NCI-H1417 (cell line): ENCODE data around the gene TULP1.
A peak's percentile ranks its signal among the peaks of the same experiment; 100 is the strongest.

ENCODE experiments used
- DNase-seq, 3 experiments: peaks; one replicate each; lab custom pipeline; 2025; lab: John Stamatoyannopoulos, UW

Gene TULP1

GRCh38 chr6:35496841-35497570, 15.7 kb downstream of the TULP1 start, which contains the start of gene TEAD3:
TEAD3 (minus strand) TSS chr6:35497079.
- DNase-seq = no peak

DNA sequence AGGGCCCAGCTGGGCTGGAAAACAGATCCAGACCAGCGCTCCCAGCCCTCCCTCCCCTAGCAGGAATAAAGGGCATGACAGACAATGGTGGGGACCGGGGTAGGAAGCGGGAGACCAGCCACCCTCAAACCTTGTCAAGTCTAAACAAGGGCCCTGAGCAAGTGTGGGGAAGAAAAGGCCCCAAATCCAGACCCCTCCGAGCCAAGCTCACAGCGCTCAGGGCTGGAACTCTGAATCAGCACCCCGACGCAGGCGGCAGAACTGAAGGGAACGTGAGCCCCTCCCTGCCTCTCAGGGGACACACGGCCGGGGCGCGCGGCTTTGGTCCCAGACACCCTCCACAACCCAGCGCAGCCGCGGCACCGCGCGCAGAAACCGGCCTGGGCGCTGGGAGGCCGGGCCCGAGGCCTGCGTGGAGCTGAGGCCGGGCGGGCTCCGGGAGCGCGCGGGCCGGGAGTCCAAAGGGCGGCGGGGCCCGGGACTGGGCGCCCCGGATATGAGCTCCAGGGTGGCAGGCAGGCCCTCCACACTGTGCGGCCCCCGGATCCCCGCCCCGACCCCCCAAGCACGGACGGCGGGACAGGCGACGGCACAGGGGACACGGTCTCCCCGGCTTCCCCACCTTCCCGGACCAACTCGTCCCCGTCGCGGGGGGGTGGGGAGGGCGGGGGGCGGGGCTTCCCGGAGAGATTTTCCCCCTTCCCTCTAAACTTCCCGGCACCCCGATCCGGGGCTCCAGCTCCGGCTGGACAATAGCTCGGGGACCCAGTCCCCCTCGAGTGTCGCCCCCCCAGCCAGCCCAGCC, 16.5 kb downstream of the TULP1 start:
- no peak for DNase-seq

DNA sequence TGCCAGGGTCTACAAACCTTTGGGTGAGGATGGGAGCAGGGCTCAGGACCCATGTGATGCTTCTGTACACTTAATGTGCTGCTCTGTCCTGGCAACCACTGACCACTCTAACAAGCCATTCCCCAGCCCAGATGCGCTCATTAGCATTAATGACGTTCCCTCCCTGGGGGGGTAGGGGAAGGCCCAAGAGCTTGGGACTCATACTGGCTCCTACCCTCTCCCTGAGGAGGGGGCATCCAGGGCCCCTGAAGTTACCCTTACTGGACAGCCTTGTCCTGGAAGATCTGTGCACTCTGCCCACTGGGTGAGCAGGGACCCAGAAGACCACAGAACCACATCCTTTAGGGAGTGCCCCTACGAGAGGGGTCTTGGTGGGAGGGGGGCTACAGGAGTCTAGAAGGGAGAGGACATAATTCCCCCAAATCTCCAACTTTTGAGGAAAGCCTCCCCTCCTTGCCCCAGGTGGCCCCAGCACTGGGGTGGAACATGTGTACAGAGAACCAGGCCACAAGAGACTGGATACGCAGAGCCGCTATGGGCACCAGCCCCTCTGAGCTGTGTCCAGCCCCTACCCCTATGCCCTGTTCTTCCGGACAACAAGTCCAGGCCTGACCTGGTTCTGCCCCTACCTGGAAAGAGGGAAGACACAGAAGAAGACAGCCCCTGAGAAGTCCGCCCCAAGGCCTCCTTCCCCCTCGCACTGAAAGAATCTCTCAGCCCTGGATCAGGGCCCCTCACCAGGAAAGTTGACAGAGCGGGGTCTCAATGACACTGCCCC, 17.2 kb downstream of the TULP1 start:
- DNase-seq = no peak

- DNase-seq = no peak
Observed at GRCh38 chr6:35494161-35494563, 18.5 kb downstream of the TULP1 start.

DNA sequence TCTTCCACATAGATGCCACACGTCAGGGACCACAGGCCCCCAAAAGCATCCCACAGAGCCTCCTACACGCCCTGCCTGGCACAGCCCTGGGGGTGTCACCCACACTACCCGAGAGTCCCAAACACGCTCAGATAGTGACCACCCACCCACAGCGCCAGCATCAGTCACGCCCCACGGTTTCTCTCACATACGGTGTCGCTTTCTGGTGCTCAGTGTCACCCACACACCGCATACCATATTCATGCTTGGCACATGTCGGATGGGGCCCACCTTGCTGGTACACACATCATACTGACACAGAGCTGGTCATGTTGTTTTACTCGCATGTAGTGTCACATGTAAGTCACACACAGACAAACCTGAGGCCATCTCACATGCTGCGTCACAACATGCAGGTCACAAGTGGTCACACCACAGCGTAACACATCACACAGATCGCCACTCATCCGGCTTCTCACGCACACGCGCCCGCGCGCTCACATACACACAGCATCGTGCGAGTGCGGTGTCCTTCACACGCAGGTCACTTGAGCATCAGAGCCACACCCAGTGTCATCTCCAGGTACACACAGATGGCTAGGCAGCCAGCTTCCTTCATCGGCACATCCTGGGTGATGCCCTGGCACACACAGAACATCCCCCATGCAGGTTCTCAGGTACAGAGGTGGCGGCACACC, 19.3 kb downstream of the TULP1 start:
- no peak for DNase-seq

DNA sequence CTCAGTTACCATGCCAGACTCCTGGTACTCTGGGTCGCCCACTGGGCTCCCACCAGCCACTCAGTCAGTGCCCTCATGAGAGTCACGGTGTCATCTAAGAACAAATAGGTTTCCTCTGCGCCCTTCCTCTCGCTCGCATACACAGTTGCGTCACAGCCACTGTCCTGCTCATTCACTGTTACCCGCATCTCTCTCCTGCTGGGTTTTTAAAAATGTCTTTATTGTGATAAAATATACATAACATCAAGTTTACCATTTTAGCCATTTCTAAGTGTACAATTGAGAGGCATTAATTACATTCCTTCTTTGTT, 19.8 kb downstream of the TULP1 start:
- no peak for DNase-seq

DNA sequence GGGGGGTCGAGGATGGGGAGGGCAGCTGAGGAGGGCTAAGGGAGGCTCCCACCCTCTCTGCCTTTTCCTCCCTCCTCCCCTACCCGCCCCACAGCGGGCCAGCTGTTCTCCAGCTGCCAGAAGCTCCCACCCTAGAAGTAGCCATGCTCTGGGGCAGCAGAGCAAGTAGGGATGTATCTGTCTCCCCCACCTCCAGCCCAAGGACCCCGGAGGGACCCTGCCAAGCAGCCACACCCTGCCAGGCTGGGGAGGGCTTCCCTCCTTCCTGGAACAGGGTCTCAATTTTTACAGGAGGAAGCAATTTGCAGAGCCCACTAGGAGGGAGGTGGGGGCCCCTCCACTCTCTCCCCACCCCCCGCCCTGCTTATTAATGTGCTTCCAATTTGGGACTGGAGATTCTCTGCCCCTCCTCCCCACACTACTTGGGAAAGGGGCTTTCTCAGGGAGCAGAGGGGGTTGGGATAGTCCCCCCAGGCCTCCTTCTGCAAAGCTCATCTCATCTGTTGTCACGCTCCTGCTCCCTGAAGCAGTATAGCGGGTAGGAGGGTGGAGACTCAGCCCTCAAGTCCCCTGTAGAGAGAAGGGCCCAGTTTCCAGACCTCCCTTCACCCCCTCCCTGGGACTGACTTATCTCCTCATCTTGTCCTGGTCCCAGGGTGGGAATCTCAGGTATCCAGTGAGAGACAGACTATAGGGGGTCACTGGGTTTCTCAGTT, 20.3 kb downstream of the TULP1 start:
- DNase-seq = no peak

DNA sequence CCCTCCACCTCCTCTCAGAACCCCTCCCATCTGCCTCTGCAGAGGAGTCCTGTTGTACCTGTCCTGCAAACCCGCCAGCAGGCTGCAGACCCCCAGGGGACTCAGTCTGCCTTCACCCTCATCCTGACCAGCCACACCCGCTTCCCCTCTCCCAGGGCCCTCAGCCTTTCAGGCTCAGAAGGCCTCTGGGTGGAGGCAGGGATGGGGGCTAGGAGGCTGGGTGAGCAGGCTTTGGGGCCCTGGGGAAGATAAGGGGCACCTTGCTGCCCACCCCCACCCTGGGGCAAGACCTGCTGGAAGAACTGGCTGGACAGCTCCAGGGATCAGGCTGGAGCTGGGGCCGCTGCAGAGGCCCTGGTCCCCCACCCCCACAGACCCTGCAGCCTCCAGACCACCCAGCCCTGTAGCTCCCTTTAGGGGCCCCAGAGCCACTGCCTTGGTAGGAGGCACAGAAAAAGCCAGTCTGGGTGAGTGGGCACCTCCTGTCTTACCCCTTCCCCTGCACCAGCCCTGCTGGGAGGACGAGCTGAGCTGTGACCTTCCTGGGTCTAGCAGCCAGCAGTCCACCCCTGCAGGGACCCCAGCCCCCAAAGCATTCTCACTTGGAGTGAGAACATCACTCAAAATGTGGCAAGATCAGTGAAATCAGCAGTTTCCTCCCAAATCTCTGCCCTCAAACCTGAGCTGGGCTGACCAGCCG, 21.0 kb downstream of the TULP1 start:
- no peak for DNase-seq

DNA sequence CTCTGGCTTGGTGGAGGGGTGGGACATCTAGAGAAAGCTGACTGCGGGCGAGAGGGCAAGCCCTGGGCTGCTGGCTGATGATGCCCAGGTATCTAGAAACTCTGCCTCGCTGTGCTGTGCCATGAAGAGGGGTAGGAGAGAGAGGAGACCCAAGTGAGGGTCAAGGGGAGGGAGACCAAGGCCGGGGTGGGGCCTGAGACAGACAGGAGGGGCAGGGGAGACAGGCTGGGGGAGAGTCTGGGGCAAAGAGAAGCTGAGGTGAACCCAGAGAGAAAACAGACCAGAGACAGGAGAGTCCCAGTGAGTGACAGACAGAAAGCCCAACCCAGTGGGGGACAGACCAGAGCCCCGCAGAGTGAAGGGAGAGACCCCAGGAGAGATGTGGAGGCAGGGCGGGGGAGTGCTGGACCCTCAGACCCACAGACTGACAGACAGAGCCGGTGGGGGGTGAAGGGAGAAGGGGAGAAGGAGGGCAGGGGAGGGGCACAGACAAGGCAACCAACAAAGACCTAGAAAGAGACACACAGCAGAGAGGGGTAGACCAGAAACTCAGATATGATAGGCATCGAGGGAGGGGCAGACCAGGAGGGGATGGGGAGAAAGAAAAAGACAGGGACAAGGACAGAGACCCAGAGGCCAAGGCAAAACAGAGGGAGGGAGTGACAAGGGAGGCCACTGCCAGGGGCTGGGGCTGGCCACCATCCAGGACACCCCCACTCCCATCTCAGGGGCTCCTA, 21.7 kb downstream of the TULP1 start:
- DNase-seq = no peak

DNA sequence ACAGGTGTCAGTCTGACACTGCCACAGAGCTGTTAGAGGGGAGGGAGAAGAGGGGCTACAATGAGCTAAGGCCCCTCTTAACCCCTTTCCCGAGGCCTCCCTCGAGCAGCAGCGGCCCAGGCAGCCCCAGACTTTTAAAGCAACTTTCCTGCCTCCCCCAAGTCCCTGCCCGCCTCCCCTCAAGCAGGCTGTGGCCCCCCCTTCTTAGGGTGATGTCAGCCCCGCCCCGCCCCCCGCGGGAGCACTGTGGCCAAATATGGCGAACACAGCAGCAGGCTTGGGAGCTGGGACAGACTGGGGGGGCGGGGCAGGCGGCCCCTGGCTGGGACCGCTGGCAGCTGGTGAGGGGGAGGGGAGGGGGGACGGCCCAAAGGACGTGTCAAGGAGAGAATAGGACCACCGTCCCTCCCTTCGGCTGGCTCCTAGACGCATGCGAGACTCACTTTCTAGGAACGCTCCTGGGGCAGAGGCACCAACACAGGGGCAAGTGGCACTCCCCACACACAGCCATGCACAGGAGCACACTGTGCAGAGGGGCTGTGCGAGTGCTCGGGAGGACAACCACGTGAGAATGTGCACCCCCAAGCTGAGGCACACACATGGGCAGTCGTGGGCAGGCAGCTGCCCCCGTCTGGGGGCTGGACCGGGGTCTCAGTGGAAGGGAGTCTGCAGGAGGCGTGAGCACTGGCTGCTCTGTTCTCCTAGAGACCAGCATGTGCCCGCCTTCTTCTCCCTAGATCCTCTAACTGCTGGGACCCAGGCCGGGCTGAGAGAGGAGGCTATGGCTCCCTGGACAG, 22.5 kb downstream of the TULP1 start:
- no peak for DNase-seq

- no peak for DNase-seq
Observed at GRCh38 chr6:35489066-35489465, 23.6 kb downstream of the TULP1 start.

GRCh38 chr6:35488517-35488862, 24.2 kb downstream of the TULP1 start:
- no peak for DNase-seq

- no peak for DNase-seq
Observed at GRCh38 chr6:35487658-35488516, 24.8 kb downstream of the TULP1 start.

DNA sequence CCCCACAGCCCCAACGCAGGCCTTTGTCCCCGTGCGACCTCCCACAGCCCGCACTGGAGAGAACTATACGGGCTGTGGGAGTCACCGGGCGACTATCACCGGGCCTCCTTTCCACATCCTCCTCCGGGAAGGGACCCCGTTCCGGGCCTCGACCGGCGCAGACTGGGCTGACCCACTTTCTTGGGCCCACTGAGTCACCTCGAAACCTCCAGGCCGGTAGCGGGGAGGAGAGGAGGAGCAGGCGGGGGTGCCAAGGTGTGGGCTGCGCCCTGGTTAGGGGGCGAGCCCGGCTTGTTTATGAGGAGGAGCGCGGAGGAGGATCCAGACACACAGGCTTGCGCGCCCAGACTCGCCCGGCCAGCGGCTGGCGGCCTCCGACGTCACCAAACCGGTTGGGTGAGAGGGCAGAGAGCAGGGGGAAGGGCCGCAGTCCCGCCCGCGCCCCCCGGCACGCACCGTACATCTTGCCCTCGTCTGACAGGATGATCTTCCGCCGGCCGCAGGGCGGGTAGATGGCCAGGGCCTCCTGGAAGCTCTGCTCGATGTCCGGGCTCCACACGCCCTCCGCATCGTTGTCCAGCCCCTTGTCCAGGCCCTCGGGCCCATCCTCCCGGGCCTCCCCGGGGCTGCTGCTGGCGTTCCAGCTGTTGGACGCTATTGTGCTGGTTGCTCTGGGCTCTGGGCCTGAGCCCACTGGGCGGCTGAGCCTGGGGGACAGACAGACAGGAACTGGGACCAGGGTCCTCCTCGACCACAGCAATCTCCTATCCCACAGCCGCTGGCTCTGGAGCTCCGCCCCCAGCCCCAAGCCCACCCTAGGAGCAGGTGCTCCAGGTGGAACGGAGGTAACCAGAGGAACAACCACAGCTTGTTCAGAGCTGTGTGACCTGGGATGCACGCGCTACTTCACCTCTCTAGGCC, 26.4 kb downstream of the TULP1 start:
- DNase-seq = peak in 1 of 3 experiments; percentile 29

DNA sequence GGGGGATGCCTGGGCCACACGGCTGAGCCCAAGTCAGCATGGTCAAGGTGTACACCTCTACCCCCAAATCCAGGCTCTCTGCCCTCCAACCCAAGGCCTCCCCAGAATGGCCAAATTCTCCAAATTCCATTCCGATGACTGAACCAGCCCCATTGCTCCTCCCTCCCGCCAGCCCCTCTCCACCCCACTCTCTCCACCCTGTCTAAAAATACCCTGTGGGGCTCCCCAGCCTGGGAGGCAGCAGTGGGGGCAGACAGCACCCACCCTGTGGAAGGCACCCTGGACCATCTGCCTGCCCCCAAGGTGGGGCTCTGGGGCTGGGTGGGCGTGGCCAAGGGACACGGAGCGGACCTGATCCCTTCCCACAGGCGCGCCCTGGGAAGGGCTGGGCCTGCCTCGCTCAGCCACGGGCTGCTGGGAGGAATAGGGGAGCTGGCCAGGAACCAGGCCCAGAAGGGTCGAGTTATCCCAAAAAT, 27.3 kb downstream of the TULP1 start:
- DNase-seq = no peak

DNA sequence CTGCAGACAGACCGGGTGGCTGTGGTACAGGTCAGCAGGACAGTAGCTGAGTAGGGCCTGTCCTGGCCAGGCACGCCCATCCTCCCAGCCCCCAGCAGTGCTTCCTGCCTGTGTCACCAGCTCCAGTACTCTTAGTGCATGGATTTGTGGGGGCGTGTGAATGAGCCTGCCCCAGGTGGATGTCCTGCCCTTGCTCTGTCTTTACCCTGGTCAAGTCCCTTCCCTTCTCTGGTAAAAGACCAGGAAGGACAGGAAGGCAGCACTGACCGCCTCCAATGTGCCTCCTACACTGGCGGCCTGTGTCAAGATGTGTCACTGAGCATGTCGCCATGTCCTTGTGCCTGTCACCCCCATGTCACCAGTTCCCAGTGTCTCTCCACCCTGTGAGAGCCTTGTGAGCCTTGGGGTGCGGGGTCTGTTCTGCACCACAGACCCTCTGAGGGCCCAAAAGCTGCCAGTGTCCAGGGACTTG, 27.7 kb downstream of the TULP1 start:
- no peak for DNase-seq
